Stimulated activated CD8-positive, alpha-beta memory T cell treated with anti-CD3 and anti-CD28 coated beads, Interleukin-15, amount 100 ng/mL, for 1 hour (primary cell): Measurements from ENCODE around the gene RPL31.

Experiments used
- DNase-seq: peaks from one replicate; pipeline ENCODE4 v3.0.0-alpha.2; 2020; ENCODE audit warnings: low read depth

RPL31 gene

GRCh38 chr2:101001691-101002561 lies at the start of gene RPL31:
TSS of gene RPL31 (plus strand) at chr2:101002289. CDS start at chr2:101002702, 413 bp downstream.
- DNase-seq: peak; percentile 89

GRCh38 chr2:100952512-100952911 lies 49.6 kb upstream of the RPL31 start:
- DNase-seq: no peak

GRCh38 chr2:100953406-100954043 lies 48.6 kb upstream of the RPL31 start:
- DNase-seq: no peak

GRCh38 chr2:100954044-100954420 lies 48.1 kb upstream of the RPL31 start:
- DNase-seq: no peak

GRCh38 chr2:100955226-100955625 lies 46.9 kb upstream of the RPL31 start:
- DNase-seq: no peak

- no peak for DNase-seq
Measured at GRCh38 chr2:100956081-100956480, 46.0 kb upstream of the RPL31 start.

- no peak for DNase-seq
Measured at GRCh38 chr2:100957996-100958653, 44.0 kb upstream of the RPL31 start.

GRCh38 chr2:100959225-100959880 lies 42.7 kb upstream of the RPL31 start:
- DNase-seq: no peak

GRCh38 chr2:100960688-100961087 lies 41.4 kb upstream of the RPL31 start:
- DNase-seq: no peak

GRCh38 chr2:100962366-100963025 lies 39.6 kb upstream of the RPL31 start:
- DNase-seq: no peak

- no peak for DNase-seq
Measured at GRCh38 chr2:100963026-100963375, 39.1 kb upstream of the RPL31 start.

GRCh38 chr2:100964222-100964621 lies 37.9 kb upstream of the RPL31 start:
- no peak for DNase-seq

GRCh38 chr2:100964681-100965169 lies 37.4 kb upstream of the RPL31 start:
- no peak for DNase-seq

GRCh38 chr2:100965596-100965995 lies 36.5 kb upstream of the RPL31 start:
- DNase-seq: no peak

GRCh38 chr2:100967716-100968115 lies 34.4 kb upstream of the RPL31 start:
- no peak for DNase-seq

GRCh38 chr2:100968146-100969145 lies 33.6 kb upstream of the RPL31 start:
- DNase-seq: no peak

GRCh38 chr2:100969998-100970397 lies 32.1 kb upstream of the RPL31 start:
- no peak for DNase-seq

- no peak for DNase-seq
Measured at GRCh38 chr2:100971221-100971620, 30.9 kb upstream of the RPL31 start.

- no peak for DNase-seq
Measured at GRCh38 chr2:100972452-100972851, 29.6 kb upstream of the RPL31 start.

- DNase-seq: no peak
Measured at GRCh38 chr2:100974712-100975520, 27.2 kb upstream of the RPL31 start.
